ENCODE data around the gene VAPB.
A peak's percentile ranks its signal among the peaks of the same experiment; 100 is the strongest.

The VAPB gene

DNA sequence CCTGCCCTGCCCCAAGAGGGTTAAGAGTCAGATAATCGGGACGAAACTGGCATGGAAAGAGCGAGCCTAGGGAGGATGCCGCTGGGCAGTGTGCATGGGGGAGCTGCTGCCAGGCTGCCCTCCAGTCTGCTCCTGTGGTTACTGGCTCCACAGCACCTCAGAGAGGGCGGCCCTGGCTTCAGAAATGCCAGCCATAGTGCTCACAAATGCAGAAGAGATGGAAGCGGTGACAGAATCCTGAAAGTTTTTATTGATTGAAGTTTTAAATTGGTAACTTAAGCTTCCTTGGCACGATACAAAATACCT lies 57.9 kb downstream of the VAPB start:
- H3K36me3 ChIP-seq, result peaks cover 55% of the 10 kb centered on the region
- no peak overlapping the region for H3K4me3 ChIP-seq (ENCODE audit: low read depth in 1 of 2, low read length in 1 of 2)
- no peaks in the 10 kb centered on the region for H3K4me1 ChIP-seq (ENCODE audit: control insufficient read depth in 1 of 2, insufficient read depth in 1 of 2, low read depth in 1 of 2, low read length in 1 of 2)
- H3K27me3 ChIP-seq, result no peaks in the 10 kb centered on the region
- H3K9me3 ChIP-seq, result no peaks in the 10 kb centered on the region
- no peak for TF ChIP-seq CTCF (IDR thresholded peaks at IDR 0.05)
- no peak overlapping the region for H3K27ac ChIP-seq

GRCh38 chr20:58447511-58448391 lies 58.7 kb downstream of the VAPB start:
- H3K27ac ChIP-seq, result no peak overlapping the region
- H3K27me3 ChIP-seq, result no peaks in the 10 kb centered on the region
- no peaks in the 10 kb centered on the region for H3K9me3 ChIP-seq
- no peaks in the 10 kb centered on the region for H3K4me1 ChIP-seq (ENCODE audit: control insufficient read depth in 1 of 2, insufficient read depth in 1 of 2, low read depth in 1 of 2, low read length in 1 of 2)
- peaks cover 49% of the 10 kb centered on the region for H3K36me3 ChIP-seq
- H3K4me3 ChIP-seq (ENCODE audit: low read depth in 1 of 2, low read length in 1 of 2), result no peak overlapping the region
- TF ChIP-seq CTCF (IDR thresholded peaks at IDR 0.05), result peak; percentile 33

DNA sequence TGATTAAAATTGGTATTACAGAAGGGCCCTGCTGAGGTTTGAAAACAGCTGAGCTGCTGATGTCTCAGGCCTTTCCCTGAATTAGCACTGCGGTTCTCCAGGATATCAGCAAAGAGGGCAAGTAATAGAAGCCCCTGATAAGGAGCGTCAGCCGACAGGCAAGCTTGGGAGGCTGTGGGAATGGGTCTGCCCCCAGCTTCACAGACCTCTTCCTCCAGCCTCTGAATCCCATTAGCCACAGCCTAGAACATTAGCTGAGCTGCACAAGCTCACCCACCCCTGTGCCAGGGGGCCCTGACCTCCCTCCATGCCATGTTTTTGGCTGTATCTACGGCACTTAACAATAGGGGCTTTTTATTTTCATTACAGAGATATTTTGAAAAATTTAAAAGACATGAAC lies 59.9 kb downstream of the VAPB start:
- Histone ChIP-seq H3K9me3 (no peaks in the 10 kb centered on the region), H3K4me1 (ENCODE audit: control insufficient read depth in 1 of 2, insufficient read depth in 1 of 2, low read depth in 1 of 2, low read length in 1 of 2) (no peaks in the 10 kb centered on the region), H3K4me3 (ENCODE audit: low read depth in 1 of 2, low read length in 1 of 2) (no peak overlapping the region), H3K27ac (no peak overlapping the region), H3K36me3 (peaks cover 41% of the 10 kb centered on the region), H3K27me3 (no peaks in the 10 kb centered on the region)
- no peak for TF ChIP-seq CTCF (IDR thresholded peaks at IDR 0.05)

DNA sequence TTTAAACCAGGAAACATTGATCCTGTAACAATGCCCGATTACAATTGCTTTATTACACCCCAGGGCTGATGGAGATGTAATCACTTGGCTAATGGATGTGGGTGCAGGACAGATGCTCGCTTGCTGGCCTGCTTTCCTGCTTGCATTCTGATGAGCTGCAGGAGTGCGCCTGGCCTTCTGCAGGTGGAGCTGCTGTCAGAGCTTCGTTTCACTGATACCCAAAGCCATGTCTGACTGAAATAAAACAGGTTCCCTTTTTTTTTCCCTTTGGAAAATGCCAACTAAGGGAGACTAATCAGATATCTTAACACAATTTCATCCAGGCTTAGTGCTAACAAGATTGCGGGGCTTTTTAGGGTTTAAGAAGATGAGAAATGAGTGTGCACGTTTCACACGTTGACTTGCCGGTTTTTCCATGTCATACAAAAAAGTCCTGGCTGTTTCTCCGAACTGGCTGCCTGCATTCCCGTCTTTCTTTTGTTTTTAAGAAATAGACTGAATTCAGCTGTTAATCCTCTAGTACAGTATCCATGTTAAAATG lies 60.7 kb downstream of the VAPB start:
- H3K27ac ChIP-seq, result no peak overlapping the region
- H3K27me3 ChIP-seq, result no peaks in the 10 kb centered on the region
- H3K9me3 ChIP-seq, result no peaks in the 10 kb centered on the region
- H3K4me1 ChIP-seq (ENCODE audit: control insufficient read depth in 1 of 2, insufficient read depth in 1 of 2, low read depth in 1 of 2, low read length in 1 of 2), result no peaks in the 10 kb centered on the region
- TF ChIP-seq CTCF (IDR thresholded peaks at IDR 0.05), result no peak
- H3K36me3 ChIP-seq, result peaks cover 34% of the 10 kb centered on the region
- no peak overlapping the region for H3K4me3 ChIP-seq (ENCODE audit: low read depth in 1 of 2, low read length in 1 of 2)

GRCh38 chr20:58450254-58450653 lies 61.2 kb downstream of the VAPB start:
- H3K36me3 ChIP-seq, result peaks cover 29% of the 10 kb centered on the region
- no peak overlapping the region for H3K27ac ChIP-seq
- no peaks in the 10 kb centered on the region for H3K4me1 ChIP-seq (ENCODE audit: control insufficient read depth in 1 of 2, insufficient read depth in 1 of 2, low read depth in 1 of 2, low read length in 1 of 2)
- H3K4me3 ChIP-seq (ENCODE audit: low read depth in 1 of 2, low read length in 1 of 2), result no peak overlapping the region
- H3K27me3 ChIP-seq, result no peaks in the 10 kb centered on the region
- H3K9me3 ChIP-seq, result no peaks in the 10 kb centered on the region
- no peak for TF ChIP-seq CTCF (IDR thresholded peaks at IDR 0.05)

Measured in neutrophil (primary cell).